ENCODE measurements around the gene DNAH11.

The DNAH11 gene

DNA sequence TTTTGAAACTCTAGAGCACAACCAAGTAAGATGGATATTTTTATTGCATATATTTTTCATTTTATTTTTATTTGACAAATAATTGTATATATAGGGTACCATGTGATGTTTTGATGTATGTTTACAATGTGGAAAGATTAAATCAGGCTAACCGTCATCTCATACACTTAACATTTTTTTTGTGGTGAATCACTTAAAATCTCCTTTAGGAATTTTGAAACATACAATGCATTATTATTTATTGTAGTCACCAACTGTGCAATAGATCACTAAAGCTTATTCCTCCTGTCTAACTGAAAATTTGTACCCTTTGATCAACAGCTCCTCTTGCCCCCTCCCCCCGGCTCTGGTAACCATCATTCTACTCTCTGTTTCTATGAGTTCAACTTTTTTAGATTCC, 77.2 kb downstream of the DNAH11 start:
- H3K4me2 ChIP-seq (ENCODE audit: low read length) = no peak overlapping the region
- no peak overlapping the region for H3K9ac ChIP-seq (ENCODE audit: low read depth, low read length)
- H3K4me1 ChIP-seq (ENCODE audit: control insufficient read depth, insufficient read depth, low read length) = peaks cover 21% of the 10 kb centered on the region
- no peaks in the 10 kb centered on the region for H3K27me3 ChIP-seq (ENCODE audit: control insufficient read depth, insufficient read depth, low read length)
- H3K36me3 ChIP-seq (ENCODE audit: insufficient read depth, low read length) = no peaks in the 10 kb centered on the region
- no peak overlapping the region for H3K4me3 ChIP-seq (ENCODE audit: low read length)
- no peaks in the 10 kb centered on the region for H3K9me3 ChIP-seq (replicated peaks; ENCODE audit: low read length)

DNA sequence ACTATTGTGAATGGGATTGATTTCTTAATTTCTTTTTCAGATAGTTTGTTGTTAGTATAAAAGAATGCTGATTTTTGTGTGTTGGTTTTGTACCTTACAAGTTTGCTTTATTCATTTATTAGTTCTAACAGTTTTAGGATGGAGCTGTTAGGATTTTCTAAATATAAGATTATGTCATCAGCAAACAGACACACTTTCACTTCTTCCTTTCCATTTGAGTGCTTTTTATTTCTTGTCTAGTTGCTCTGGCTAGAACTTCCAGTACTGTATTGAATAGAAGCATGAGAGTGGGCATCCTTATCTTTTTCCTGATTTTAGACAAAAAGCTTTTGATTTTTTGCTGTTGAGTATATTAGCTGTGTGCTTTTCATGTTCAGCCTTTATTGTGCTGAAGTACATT, 81.5 kb downstream of the DNAH11 start:
- Histone ChIP-seq H3K4me2 (ENCODE audit: low read length) (no peak overlapping the region), H3K4me1 (ENCODE audit: control insufficient read depth, insufficient read depth, low read length) (no peaks in the 10 kb centered on the region), H3K4me3 (ENCODE audit: low read length) (no peak overlapping the region), H3K27me3 (ENCODE audit: control insufficient read depth, insufficient read depth, low read length) (no peaks in the 10 kb centered on the region), H3K9ac (ENCODE audit: low read depth, low read length) (no peak overlapping the region), H3K9me3 (replicated peaks; ENCODE audit: low read length) (no peaks in the 10 kb centered on the region), H3K36me3 (ENCODE audit: insufficient read depth, low read length) (no peaks in the 10 kb centered on the region)

DNA sequence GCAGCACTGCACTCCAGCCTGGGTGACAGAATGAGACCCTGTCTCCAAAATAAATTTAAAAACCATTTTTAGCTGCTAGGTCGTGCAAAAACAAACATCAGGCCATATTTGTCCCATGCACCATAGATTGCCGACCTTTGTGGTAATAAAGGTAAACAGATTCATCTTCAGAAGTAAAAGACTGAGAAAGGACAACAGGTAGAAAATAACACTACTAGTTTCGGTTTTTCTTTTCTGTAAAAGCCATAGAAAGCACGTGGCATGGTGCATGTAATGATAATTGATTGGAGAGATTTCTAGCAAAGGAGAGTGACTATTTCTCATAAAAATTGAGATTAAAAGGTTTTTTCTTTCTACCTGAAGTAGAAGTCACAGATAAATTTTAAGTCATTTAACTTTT, 93.9 kb downstream of the DNAH11 start:
- H3K27me3 ChIP-seq (ENCODE audit: control insufficient read depth, insufficient read depth, low read length) = no peaks in the 10 kb centered on the region
- H3K36me3 ChIP-seq (ENCODE audit: insufficient read depth, low read length) = no peaks in the 10 kb centered on the region
- no peak overlapping the region for H3K4me2 ChIP-seq (ENCODE audit: low read length)
- no peaks in the 10 kb centered on the region for H3K4me1 ChIP-seq (ENCODE audit: control insufficient read depth, insufficient read depth, low read length)
- H3K9ac ChIP-seq (ENCODE audit: low read depth, low read length) = no peak overlapping the region
- no peaks in the 10 kb centered on the region for H3K9me3 ChIP-seq (replicated peaks; ENCODE audit: low read length)
- H3K4me3 ChIP-seq (ENCODE audit: low read length) = no peak overlapping the region

DNA sequence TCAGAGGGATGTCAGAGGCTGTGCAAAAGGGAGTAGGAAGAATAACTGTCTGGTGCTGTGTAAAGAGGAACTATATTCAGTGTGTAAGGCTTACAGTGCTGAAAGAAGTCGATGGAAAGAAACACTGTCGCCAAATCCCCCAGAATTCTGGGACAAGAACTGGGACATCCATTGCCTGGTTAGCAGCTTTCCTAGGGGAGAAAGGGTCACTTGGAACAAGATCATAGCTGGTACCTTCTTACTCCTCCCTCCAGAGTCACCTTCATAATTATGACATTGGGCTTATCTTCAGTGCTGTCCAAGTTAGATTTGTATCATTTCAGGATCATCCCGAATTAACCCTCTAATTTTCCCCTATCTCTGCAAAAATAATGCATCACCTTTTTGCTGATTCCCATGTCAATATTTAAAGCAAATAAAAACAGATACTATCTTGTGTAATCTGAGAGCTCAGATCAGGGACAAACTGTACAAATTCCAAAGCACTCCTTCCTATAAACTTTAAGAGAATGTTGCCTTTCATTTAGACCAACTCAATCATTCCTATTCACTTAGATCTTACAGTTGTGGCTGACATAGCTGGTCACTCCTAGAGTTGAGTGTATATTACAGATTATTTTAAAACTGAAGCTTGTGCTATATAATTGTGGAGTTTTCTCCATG, 96.5 kb downstream of the DNAH11 start:
- Histone ChIP-seq H3K4me1 (ENCODE audit: control insufficient read depth, insufficient read depth, low read length) (no peaks in the 10 kb centered on the region), H3K9ac (ENCODE audit: low read depth, low read length) (no peak overlapping the region), H3K27me3 (ENCODE audit: control insufficient read depth, insufficient read depth, low read length) (peaks cover 5% of the 10 kb centered on the region), H3K36me3 (ENCODE audit: insufficient read depth, low read length) (no peaks in the 10 kb centered on the region), H3K9me3 (replicated peaks; ENCODE audit: low read length) (no peaks in the 10 kb centered on the region), H3K4me3 (ENCODE audit: low read length) (no peak overlapping the region), H3K4me2 (ENCODE audit: low read length) (no peak overlapping the region)

DNA sequence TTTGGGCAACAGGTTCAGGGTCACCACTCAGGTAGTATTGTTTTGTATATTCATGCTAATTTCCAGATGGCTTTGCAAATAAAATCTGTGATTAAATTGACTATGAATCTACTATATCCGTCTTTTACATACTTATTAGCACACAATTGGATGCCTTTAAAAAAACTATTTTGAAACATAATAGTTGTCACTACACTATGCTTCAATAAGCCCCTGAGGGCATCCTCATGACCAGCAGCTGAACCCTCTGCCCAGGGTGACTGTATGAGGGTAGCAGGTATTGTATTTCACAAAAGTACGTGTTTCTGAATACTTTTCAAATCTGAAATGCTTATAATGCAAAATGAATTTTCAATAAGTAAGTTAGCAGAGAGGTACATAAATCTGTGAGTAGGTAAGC, 97.3 kb downstream of the DNAH11 start:
- no peaks in the 10 kb centered on the region for H3K36me3 ChIP-seq (ENCODE audit: insufficient read depth, low read length)
- no peak overlapping the region for H3K4me2 ChIP-seq (ENCODE audit: low read length)
- no peak overlapping the region for H3K9ac ChIP-seq (ENCODE audit: low read depth, low read length)
- peaks cover 5% of the 10 kb centered on the region for H3K27me3 ChIP-seq (ENCODE audit: control insufficient read depth, insufficient read depth, low read length)
- no peaks in the 10 kb centered on the region for H3K9me3 ChIP-seq (replicated peaks; ENCODE audit: low read length)
- no peak overlapping the region for H3K4me3 ChIP-seq (ENCODE audit: low read length)
- H3K4me1 ChIP-seq (ENCODE audit: control insufficient read depth, insufficient read depth, low read length) = no peaks in the 10 kb centered on the region

DNA sequence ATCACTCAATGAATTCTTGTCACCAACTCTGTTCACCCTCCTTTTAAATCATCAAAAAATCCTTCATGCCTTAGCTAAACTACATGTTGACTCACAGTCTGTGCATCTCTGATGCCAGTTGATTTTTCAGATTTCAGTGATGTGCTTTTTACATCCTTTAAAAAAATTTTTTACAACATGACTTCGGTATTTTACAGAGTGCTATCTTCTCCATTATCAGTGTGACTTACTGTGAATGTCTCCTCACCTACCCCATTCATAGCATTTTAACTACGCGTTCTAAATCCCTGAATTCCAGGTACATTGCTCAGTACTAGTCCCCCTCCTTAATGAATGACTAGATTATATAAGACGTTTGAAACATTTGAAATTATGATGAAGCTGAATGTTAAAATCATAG, 98.7 kb downstream of the DNAH11 start:
- H3K4me3 ChIP-seq (ENCODE audit: low read length) = no peak overlapping the region
- no peak overlapping the region for H3K9ac ChIP-seq (ENCODE audit: low read depth, low read length)
- no peak overlapping the region for H3K4me2 ChIP-seq (ENCODE audit: low read length)
- H3K27me3 ChIP-seq (ENCODE audit: control insufficient read depth, insufficient read depth, low read length) = peaks cover 5% of the 10 kb centered on the region
- no peaks in the 10 kb centered on the region for H3K36me3 ChIP-seq (ENCODE audit: insufficient read depth, low read length)
- H3K4me1 ChIP-seq (ENCODE audit: control insufficient read depth, insufficient read depth, low read length) = no peaks in the 10 kb centered on the region
- H3K9me3 ChIP-seq (replicated peaks; ENCODE audit: low read length) = no peaks in the 10 kb centered on the region

DNA sequence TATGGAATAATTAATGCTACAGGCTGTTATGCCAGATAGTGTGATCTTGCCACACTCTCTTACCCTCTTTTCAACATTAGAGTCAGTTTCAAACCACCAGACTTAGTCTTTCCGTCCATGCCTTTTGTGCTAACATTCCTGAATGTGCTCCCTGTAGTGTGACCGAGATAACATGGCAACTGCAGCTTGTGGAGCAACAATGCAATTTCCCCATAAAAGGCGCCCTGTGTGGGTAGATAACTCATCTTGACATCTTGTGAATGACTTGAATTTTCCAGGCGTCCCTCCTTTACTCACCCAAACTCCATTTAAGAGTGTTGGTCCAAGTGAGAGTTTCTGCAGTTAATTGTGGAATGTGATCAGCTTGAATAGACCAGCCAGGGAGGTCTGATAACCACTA, 99.6 kb downstream of the DNAH11 start:
- Histone ChIP-seq H3K27me3 (ENCODE audit: control insufficient read depth, insufficient read depth, low read length) (peaks cover 5% of the 10 kb centered on the region), H3K4me3 (ENCODE audit: low read length) (no peak overlapping the region), H3K9ac (ENCODE audit: low read depth, low read length) (no peak overlapping the region), H3K4me2 (ENCODE audit: low read length) (no peak overlapping the region), H3K9me3 (replicated peaks; ENCODE audit: low read length) (no peaks in the 10 kb centered on the region), H3K4me1 (ENCODE audit: control insufficient read depth, insufficient read depth, low read length) (no peaks in the 10 kb centered on the region), H3K36me3 (ENCODE audit: insufficient read depth, low read length) (no peaks in the 10 kb centered on the region)

DNA sequence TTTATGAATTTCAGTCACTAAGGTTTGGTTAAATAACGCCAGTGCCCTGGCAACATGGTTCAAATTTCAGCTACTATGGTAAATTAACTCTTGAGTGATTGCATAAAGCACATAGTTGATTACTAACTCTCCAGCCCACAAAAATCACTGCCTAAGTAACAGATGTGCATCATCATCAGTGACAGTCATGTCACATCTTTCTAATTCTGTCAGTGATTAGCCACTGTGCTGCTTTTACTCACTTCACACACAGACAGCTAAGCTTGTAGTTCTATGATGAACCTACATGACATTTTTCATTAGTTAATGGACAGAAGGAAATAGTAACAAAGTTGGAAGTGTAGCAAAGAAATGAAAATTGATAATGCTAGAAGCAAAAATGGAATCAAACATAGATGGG, 108.9 kb downstream of the DNAH11 start:
- H3K36me3 ChIP-seq (ENCODE audit: insufficient read depth, low read length) = no peaks in the 10 kb centered on the region
- H3K4me2 ChIP-seq (ENCODE audit: low read length) = no peak overlapping the region
- no peaks in the 10 kb centered on the region for H3K9me3 ChIP-seq (replicated peaks; ENCODE audit: low read length)
- H3K4me3 ChIP-seq (ENCODE audit: low read length) = no peak overlapping the region
- H3K4me1 ChIP-seq (ENCODE audit: control insufficient read depth, insufficient read depth, low read length) = no peaks in the 10 kb centered on the region
- no peak overlapping the region for H3K9ac ChIP-seq (ENCODE audit: low read depth, low read length)
- no peaks in the 10 kb centered on the region for H3K27me3 ChIP-seq (ENCODE audit: control insufficient read depth, insufficient read depth, low read length)

DNA sequence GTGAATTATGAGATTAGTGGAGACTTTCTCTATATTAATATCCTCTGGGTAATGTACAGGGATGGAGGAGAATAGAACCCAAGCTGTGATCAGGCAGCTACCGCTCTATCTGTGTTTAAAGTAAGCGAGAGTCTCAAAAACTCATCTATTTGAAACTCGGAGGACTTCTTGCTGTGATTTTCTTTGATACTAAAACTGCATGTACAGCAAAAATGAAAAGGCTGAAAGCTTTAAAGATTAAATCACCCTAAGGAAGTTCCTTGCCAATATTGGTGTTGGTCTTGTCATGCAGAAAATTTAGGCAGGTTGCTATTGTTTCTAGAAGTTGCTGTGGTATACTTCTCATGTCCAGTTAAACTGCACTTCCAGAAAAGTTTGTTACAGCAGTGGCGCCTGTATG, 110.8 kb downstream of the DNAH11 start:
- H3K9me3 ChIP-seq (replicated peaks; ENCODE audit: low read length) = no peaks in the 10 kb centered on the region
- H3K36me3 ChIP-seq (ENCODE audit: insufficient read depth, low read length) = no peaks in the 10 kb centered on the region
- no peak overlapping the region for H3K9ac ChIP-seq (ENCODE audit: low read depth, low read length)
- H3K4me1 ChIP-seq (ENCODE audit: control insufficient read depth, insufficient read depth, low read length) = no peaks in the 10 kb centered on the region
- H3K4me3 ChIP-seq (ENCODE audit: low read length) = no peak overlapping the region
- no peak overlapping the region for H3K4me2 ChIP-seq (ENCODE audit: low read length)
- H3K27me3 ChIP-seq (ENCODE audit: control insufficient read depth, insufficient read depth, low read length) = no peaks in the 10 kb centered on the region

DNA sequence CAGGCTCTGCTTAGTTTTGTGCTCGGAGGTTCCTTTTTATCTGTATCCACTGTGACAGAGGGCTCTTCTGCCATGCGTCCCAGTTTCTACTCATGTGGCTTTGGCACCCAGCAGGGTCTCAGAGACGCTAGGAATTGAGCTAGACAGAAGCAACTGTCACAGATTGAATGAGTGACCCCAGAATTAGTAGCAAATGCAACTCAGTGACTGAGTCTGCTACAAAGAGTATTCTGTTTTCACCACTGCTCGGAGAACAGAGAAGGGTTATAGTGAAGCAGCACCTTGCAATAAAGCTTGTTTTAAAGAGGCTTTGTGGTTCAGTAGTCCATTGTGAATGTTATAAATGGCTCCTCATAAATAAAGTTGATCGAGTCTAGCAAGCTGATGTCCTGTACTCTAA, 113.2 kb downstream of the DNAH11 start:
- no peak overlapping the region for H3K9ac ChIP-seq (ENCODE audit: low read depth, low read length)
- H3K4me3 ChIP-seq (ENCODE audit: low read length) = no peak overlapping the region
- H3K4me2 ChIP-seq (ENCODE audit: low read length) = no peak overlapping the region

DNA sequence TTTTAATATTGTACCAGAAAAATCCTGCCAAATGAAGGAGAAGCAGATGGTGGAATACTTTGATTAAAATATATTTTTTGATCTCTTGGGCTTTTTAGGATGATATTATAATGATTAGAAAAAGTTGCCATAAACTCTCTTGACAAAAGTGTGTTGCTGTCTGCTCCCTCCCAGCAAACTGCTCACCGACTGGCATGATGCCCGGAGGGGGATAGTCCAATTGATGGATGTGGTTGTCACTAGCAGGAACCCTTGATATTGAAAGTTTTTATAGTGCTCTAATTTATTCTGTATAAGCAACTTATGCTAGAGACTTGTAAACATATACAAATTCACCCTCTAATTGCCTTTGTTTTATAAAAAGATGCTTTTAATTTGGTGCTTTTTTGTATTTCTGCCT, 114.0 kb downstream of the DNAH11 start:
- no peaks in the 10 kb centered on the region for H3K9me3 ChIP-seq (replicated peaks; ENCODE audit: low read length)
- no peaks in the 10 kb centered on the region for H3K36me3 ChIP-seq (ENCODE audit: insufficient read depth, low read length)
- no peak overlapping the region for H3K4me2 ChIP-seq (ENCODE audit: low read length)
- H3K4me3 ChIP-seq (ENCODE audit: low read length) = no peak overlapping the region
- no peaks in the 10 kb centered on the region for H3K4me1 ChIP-seq (ENCODE audit: control insufficient read depth, insufficient read depth, low read length)
- no peak overlapping the region for H3K9ac ChIP-seq (ENCODE audit: low read depth, low read length)
- H3K27me3 ChIP-seq (ENCODE audit: control insufficient read depth, insufficient read depth, low read length) = no peaks in the 10 kb centered on the region

More for the DNA sequence above, 113.2 kb downstream of the DNAH11 start:
- no peaks in the 10 kb centered on the region for H3K9me3 ChIP-seq (replicated peaks; ENCODE audit: low read length)
- no peaks in the 10 kb centered on the region for H3K4me1 ChIP-seq (ENCODE audit: control insufficient read depth, insufficient read depth, low read length)
- no peaks in the 10 kb centered on the region for H3K36me3 ChIP-seq (ENCODE audit: insufficient read depth, low read length)
- no peaks in the 10 kb centered on the region for H3K27me3 ChIP-seq (ENCODE audit: control insufficient read depth, insufficient read depth, low read length)

DNA sequence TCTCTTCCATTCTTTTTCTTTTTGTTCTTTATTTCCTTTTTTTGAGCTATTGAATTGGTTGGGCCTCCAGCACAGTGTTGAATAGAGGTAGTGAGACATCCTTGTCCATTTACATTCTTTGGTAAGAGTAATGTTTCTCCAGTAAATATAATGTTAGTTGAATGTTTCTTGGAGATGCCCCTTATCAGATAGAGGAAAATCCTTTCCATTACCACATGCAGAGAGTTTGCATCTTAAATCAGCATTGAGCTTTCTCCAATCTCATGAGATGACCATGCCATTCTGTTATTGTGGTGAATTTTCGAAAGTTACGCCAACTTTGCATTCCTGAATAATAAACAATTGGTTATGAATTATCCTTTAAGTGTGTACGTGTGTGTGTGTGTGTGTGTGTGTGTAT, 127.7 kb downstream of the DNAH11 start:
- Histone ChIP-seq H3K9me3 (replicated peaks; ENCODE audit: low read length) (no peaks in the 10 kb centered on the region), H3K4me3 (ENCODE audit: low read length) (no peak overlapping the region), H3K36me3 (ENCODE audit: insufficient read depth, low read length) (no peaks in the 10 kb centered on the region), H3K27me3 (ENCODE audit: control insufficient read depth, insufficient read depth, low read length) (no peaks in the 10 kb centered on the region), H3K4me2 (ENCODE audit: low read length) (no peak overlapping the region), H3K9ac (ENCODE audit: low read depth, low read length) (no peak overlapping the region), H3K4me1 (ENCODE audit: control insufficient read depth, insufficient read depth, low read length) (no peaks in the 10 kb centered on the region)
